IPS-11a (cell line): Measurements from ENCODE around the gene PAOX.

Experiments used
- H3K4me3 ChIP-seq: one replicate; pipeline ENCODE4 v1.5.1; 2013; ENCODE audit warnings: low read depth, low read length, control low read depth

PAOX gene

GRCh38 chr10:133349577-133350011 lies 29.5 kb upstream of the PAOX start:
- H3K4me3 ChIP-seq, result no peak overlapping the region

GRCh38 chr10:133350283-133350949 lies 28.6 kb upstream of the PAOX start:
- H3K4me3 ChIP-seq, result no peak overlapping the region

- H3K4me3 ChIP-seq, result no peak overlapping the region
Measured at GRCh38 chr10:133350950-133351329, 28.1 kb upstream of the PAOX start.

- H3K4me3 ChIP-seq, result no peak overlapping the region
Measured at GRCh38 chr10:133351408-133352318, 27.4 kb upstream of the PAOX start.

- H3K4me3 ChIP-seq, result no peak overlapping the region
Measured at GRCh38 chr10:133353202-133353959, 25.7 kb upstream of the PAOX start.

- no peak overlapping the region for H3K4me3 ChIP-seq
Measured at GRCh38 chr10:133353988-133354605, 25.0 kb upstream of the PAOX start.

GRCh38 chr10:133354672-133355240 lies 24.3 kb upstream of the PAOX start:
- no peak overlapping the region for H3K4me3 ChIP-seq

- H3K4me3 ChIP-seq, result no peak overlapping the region
Measured at GRCh38 chr10:133355266-133355665, 23.8 kb upstream of the PAOX start.

GRCh38 chr10:133355991-133356390 lies 23.1 kb upstream of the PAOX start:
- no peak overlapping the region for H3K4me3 ChIP-seq

GRCh38 chr10:133356549-133357284 lies 22.3 kb upstream of the PAOX start:
- peak overlapping the region; percentile 67 for H3K4me3 ChIP-seq

GRCh38 chr10:133357285-133358161 lies 21.5 kb upstream of the PAOX start, which contains the start of gene FUOM:
FUOM (minus strand) TSS chr10:133358019; CDS start chr10:133358007, 12 bp downstream.
- peak within 1 kb of the TSS; percentile 67 for H3K4me3 ChIP-seq

GRCh38 chr10:133358162-133358924 lies 20.7 kb upstream of the PAOX start:
- H3K4me3 ChIP-seq, result no peak overlapping the region

- no peak overlapping the region for H3K4me3 ChIP-seq
Measured at GRCh38 chr10:133358925-133359310, 20.1 kb upstream of the PAOX start.

- H3K4me3 ChIP-seq, result no peak overlapping the region
Measured at GRCh38 chr10:133359554-133359971, 19.5 kb upstream of the PAOX start.

- H3K4me3 ChIP-seq, result no peak overlapping the region
Measured at GRCh38 chr10:133359972-133360610, 19.0 kb upstream of the PAOX start.

- no peak overlapping the region for H3K4me3 ChIP-seq
Measured at GRCh38 chr10:133361227-133361626, 17.8 kb upstream of the PAOX start.

GRCh38 chr10:133361773-133362441 lies 17.2 kb upstream of the PAOX start:
- no peak overlapping the region for H3K4me3 ChIP-seq
